HG02571 (cell line): ENCODE data around the gene CHD1L.
"Not testable (repeated sequence)": the region's sequence is repeated elsewhere in the genome, so short reads cannot be mapped to it uniquely, and the experiment has no call there.

Source experiments
- ATAC-seq: cut with Tn5 transposase; IDR thresholded peaks from one replicate; pipeline ENCODE4 v1.9.1; 2021; ENCODE audit warnings: mild to moderate bottlenecking, moderate library complexity; ENCODE audit not compliant: unreplicated experiment

Gene CHD1L

GRCh38 chr1:147242449-147243227 lies at the start of gene CHD1L:
TSS of gene CHD1L (plus strand) at chr1:147242684. CDS start at chr1:147242704, 20 bp downstream.
- ATAC-seq, result peak; percentile 87

GRCh38 chr1:147197324-147197723 lies 45.2 kb upstream of the CHD1L start:
- ATAC-seq, result not testable (repeated sequence)

- no peak for ATAC-seq
Measured at GRCh38 chr1:147201276-147201675, 41.2 kb upstream of the CHD1L start.

DNA sequence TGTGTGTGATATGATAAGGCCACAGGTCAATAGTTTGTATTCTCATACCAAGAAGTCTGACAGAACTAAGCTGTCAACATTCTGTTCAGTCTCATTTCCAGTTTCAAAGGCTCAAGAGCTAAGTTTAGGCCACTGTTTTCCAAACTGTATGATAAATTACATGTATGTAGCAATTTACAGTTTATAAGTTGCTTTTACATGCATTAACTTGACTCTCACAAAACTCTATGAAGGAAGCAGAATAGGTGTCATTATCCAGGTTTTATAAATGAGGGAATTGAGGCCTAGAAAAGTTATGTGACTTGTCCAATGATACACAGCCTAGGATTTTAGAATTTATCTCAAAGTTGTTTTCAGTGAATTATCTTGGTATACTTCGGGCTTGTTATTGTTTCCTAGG lies 40.7 kb upstream of the CHD1L start:
- ATAC-seq, result no peak

- ATAC-seq, result no peak
Measured at GRCh38 chr1:147202576-147202975, 39.9 kb upstream of the CHD1L start.

DNA sequence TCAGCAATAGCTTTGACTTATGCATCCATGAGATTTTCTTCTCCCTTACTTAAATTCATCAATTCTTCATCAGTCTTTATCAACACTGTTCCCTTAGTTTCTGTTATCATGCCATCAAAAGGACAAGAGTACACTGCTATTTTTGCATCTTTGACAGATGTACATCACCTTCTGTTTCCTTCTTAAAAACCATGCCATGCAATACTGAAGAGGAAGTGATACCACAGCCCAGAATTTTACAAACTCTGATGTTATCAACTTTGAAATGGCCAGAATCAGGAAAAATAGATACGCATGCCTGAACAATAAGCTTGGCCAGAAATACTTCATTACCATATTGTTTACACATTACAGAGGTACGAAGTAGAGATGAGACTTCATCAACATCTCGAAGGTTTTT lies 38.4 kb upstream of the CHD1L start:
- ATAC-seq, result no peak

GRCh38 chr1:147207192-147207591 lies 35.3 kb upstream of the CHD1L start:
- ATAC-seq, result no peak

- ATAC-seq, result no peak
Measured at GRCh38 chr1:147208619-147209018, 33.9 kb upstream of the CHD1L start.

GRCh38 chr1:147209825-147210821 lies 32.4 kb upstream of the CHD1L start:
- ATAC-seq, result no peak

GRCh38 chr1:147210987-147211386 lies 31.5 kb upstream of the CHD1L start:
- ATAC-seq, result no peak

DNA sequence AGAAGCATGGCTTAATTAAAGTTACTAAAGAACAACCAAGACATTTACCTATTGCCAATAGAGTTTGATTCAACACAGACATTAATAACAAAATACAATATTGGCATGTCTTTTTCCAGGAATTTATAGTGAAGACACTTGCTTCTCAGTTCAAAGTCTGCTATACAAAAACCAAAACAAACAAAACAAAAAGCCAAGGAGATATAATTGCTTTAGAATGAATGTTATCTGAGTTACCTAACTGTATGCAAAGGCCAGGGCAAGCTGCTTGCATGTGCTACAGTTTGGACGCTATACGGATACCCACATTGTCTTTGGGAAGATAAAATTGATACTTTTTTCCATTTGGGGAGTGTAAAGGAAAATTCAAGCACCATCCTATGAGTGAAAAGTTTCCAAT lies 30.9 kb upstream of the CHD1L start:
- ATAC-seq, result no peak

- ATAC-seq, result no peak
Measured at GRCh38 chr1:147213271-147213670, 29.2 kb upstream of the CHD1L start.

DNA sequence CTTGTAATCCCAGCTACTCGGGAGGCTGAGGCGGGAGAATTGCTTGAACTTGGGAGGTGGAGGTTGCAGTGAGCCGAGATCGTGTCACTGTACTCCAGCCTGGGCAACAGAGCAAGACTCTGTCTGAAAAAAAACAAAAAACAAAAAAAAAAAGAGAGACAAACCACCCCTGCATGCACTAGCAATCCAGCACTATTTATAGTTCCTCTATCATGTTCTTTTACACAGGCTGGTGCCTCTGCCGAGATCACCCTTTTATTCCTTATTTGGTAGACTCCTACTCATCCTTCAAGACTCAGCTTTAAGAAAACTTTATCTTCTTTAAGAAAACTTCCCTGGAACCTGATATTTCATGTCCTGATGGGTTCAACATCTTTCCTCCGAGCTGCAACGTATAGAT lies 28.2 kb upstream of the CHD1L start:
- no peak for ATAC-seq

GRCh38 chr1:147214842-147215539 lies 27.5 kb upstream of the CHD1L start:
- ATAC-seq, result no peak

- ATAC-seq, result no peak
Measured at GRCh38 chr1:147215540-147215916, 27.0 kb upstream of the CHD1L start.

DNA sequence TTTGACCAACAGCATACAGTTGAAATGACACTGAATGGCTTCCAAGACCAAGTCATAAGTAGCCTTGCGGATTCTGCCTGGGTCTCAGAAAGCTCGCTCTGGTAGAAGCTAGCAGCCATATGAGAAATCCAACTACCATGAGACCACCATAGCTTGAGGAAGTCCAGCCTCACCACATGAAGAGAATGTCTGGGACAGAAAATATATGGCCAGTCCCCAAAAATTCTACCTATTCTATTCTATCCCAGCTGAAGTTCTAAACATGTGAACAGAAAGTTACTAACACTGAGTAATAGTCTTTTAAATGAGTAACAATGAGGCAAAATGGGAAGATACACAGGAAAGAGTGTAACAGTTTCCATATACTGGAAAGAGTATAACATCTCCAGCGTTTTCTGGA lies 26.4 kb upstream of the CHD1L start:
- no peak for ATAC-seq

GRCh38 chr1:147217141-147217540 lies 25.3 kb upstream of the CHD1L start:
- no peak for ATAC-seq

GRCh38 chr1:147218606-147219005 lies 23.9 kb upstream of the CHD1L start:
- ATAC-seq, result no peak

DNA sequence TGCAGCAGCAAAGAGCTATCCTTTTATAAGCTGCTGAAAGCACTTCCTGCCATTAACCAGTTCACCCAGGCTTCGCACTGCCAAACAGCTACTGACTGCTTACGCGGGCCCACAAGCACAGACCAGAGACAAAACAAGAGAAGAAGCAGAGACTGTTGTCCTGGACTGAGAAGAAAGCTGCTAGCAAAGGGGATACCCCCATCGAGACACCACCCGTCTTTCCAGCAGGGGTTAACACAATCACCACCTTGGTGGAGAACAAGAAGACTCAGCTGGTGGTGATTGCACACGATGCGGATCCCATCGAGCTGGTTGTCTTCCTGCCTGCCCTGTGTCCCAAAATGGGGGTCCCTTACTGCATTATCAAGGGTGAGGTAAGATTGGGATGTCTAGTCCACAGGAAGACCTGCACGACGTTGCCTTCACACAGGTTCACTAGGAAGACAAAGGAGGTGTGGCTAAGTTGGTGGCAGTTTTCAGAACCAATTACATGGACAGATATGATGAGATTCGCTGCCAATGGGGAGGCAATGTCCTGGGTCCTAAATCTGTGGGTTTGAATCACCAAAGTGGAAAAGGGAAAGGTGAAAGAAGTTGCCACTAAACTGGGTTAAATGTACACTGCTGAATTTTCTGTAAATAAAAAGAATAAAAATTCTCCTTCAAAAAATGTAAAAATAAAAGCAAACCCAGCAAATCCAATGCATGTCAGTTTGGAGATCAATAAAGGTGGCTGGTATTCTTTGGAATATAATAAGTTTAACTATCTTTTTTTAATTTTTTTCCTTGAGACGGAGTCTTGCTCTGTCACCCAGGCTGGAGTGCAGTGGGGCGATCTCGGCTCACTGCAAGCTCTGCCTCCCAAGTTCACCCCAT lies 18.5 kb upstream of the CHD1L start:
- ATAC-seq, result no peak

DNA sequence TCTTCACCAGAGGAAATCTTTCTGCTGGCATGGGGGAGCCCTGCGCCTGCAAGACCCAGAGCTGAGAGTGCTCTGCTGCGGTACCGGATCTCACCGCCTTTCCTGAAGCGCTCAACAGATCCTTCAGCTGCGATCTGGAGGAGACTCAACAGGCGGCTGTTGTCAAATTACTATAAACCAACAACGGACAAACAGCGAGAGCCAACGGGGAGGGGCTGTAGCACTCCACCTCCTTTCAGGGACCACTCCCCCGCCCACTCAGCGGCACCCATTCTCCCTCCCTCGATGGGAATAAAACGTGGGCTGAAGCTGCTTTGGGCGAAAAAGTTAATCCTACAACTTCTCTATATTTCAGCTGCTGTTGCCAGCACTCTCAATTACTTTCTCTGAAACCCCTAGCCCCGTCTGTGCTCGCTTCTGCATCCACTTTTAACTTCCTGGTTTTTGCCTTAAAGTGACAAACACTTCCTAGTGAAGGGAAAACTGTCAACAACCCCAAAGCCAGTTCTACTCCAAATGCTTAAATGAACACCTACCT lies 17.2 kb upstream of the CHD1L start, which contains the start of gene FMO5:
Gene FMO5 (minus strand): TSS at position 147 of the 538 bp plus-strand sequence. CDS start 310 bp downstream, outside the sequence.
- no peak for ATAC-seq
